Measurements from ENCODE around the gene RNF14. TPM values are rescaled to one million over a fixed set of nuclear protein-coding genes. Genes with fewer than 3 reads are reported as not detected.
A peak's percentile ranks its signal among the peaks of the same experiment; 100 is the strongest.

RNF14 gene
- total and polyA plus RNA-seq, 2 donors (not counting 3 experiments of a cell fraction or from before 2014, with no cell fraction given): 23.5 to 55.9 TPM

GRCh38 chr5:141958113-141958512 lies 10.8 kb upstream of the RNF14 start, which contains the start of gene PCDH12:
Gene PCDH12, minus strand, starts transcription at chr5:141958202. Its CDS starts 351 bp downstream, at chr5:141957851.
- Histone ChIP-seq H3K36me3 (ENCODE audit: control insufficient read depth in 2 of 2, extremely low read depth in 1 of 2, insufficient read depth in 2 of 2, low read length in 2 of 2) (no peaks in the 10 kb centered on the region), H4K20me1 (replicated peaks; ENCODE audit: control insufficient read depth, extremely low read depth, insufficient read depth, low read length) (no peaks in the 10 kb centered on the region), H2AFZ (ENCODE audit: low read depth, low read length) (peak within 1 kb of the TSS; percentile 61), H3K9ac (replicated peaks; ENCODE audit: extremely low read depth, insufficient read depth, low read length) (peak within 1 kb of the TSS; percentile 42), H3K4me2 (ENCODE audit: insufficient read depth, low read length) (peak within 1 kb of the TSS; percentile 65), H3K9me1 (replicated peaks; ENCODE audit: control insufficient read depth, extremely low read depth, insufficient read depth, low read length) (no peaks in the 10 kb centered on the region), H3K79me2 (ENCODE audit: control insufficient read depth, insufficient read depth, low read length) (no peaks in the 10 kb centered on the region), H3K4me3 (replicated peaks in 1 of 3; ENCODE audit: insufficient read depth in 1 of 3, low read depth in 1 of 3, low read length in 3 of 3) (peak within 1 kb of the TSS in 2 of 3 experiments; percentile 4 to 5), H3K9me3 (replicated peaks; ENCODE audit: control insufficient read depth, insufficient read depth, low read length) (no peaks in the 10 kb centered on the region), H3K27me3 (ENCODE audit: control insufficient read depth in 2 of 2, insufficient read depth in 2 of 2, low read length in 2 of 2) (no peaks in the 10 kb centered on the region), H3K27ac (ENCODE audit: insufficient read depth, low read depth, low read length) (peak within 1 kb of the TSS; percentile 73), H3K4me1 (ENCODE audit: control insufficient read depth, extremely low read depth, insufficient read depth, low read length) (peaks cover 42% of the 10 kb centered on the region)
- dilution Hi-C loops (cut with MboI; ENCODE audit: extremely low pct_ligation_motif_present, low sequenced_read_pairs): no loop called here
- TF ChIP-seq POLR2AphosphoS5 (IDR thresholded peaks at IDR 0.05; ENCODE audit: insufficient read depth, low read depth, low read length): peak; percentile 43
- TF ChIP-seq CTCF (IDR thresholded peaks at IDR 0.05; ENCODE audit: extremely low read depth in 1 of 2, insufficient read depth in 1 of 2, low read depth in 1 of 2, low read length in 2 of 2): no peak
- TF ChIP-seq MYC (IDR thresholded peaks at IDR 0.05; ENCODE audit: low read depth, low read length): no peak
- peak; percentile 78 for TF ChIP-seq POLR2A (IDR thresholded peaks at IDR 0.05; ENCODE audit: low read depth, low read length)
- TF ChIP-seq EZH2 (IDR thresholded peaks at IDR 0.05; ENCODE audit: borderline replicate concordance, low read depth, low read length, severe bottlenecking): no peak
- TF ChIP-seq FOS (IDR thresholded peaks at IDR 0.05; ENCODE audit: borderline replicate concordance, insufficient read depth, low read length): no peak
- no peak for TF ChIP-seq GATA2 (IDR thresholded peaks at IDR 0.05; ENCODE audit: insufficient read depth, insufficient read length, low read depth, low read length)
- TF ChIP-seq MAX (IDR thresholded peaks at IDR 0.05; ENCODE audit: insufficient read depth, insufficient read length): no peak
- TF ChIP-seq JUN (IDR thresholded peaks at IDR 0.05; ENCODE audit: borderline replicate concordance, insufficient read depth, insufficient read length, low read depth): no peak
- peak; percentile 98 for FAIRE-seq
- ChIA-PET CTCF (interaction anchor here (0.9 to 9.7 kb wide), 12 partner anchors 11 to 293 kb away, joined by 3 to 303 read pairs (median 5); partner anchors contain the start of genes DELE1, PCDH1 and RNF14), POLR2A (interaction anchor here (0.6 to 1.3 kb wide), 4 partner anchors 11 to 337 kb away, joined by 3 to 6 read pairs (median 4); no protein-coding TSS in a partner anchor)
- DNase-seq (ENCODE audit: low read depth, low spot score): peak; percentile 87
- intact Hi-C loops (cut with micrococcal nuclease): loop anchor here (1.0 to 5.0 kb wide), 3 partner anchors 17 to 141 kb away; partner anchors contain the start of gene DELE1
- no TSS peak for BruUV-seq (replicated peaks)

Measured in endothelial cell of umbilical vein (primary cell).